Stimulated activated CD8-positive, alpha-beta memory T cell treated with anti-CD3 and anti-CD28 coated beads, Interleukin-7, amount 100 ng/mL, for 48 hours (primary cell): ENCODE results near the gene TFB1M.
"Not testable (repeated sequence)": the region's sequence is repeated elsewhere in the genome, so short reads cannot be mapped to it uniquely, and the experiment has no call there.

Experiments used
- DNase-seq, 2 donors: peaks; one replicate each; pipeline ENCODE4 v3.0.0-alpha.2; 2020; ENCODE audit warnings: low read depth in 1 of 2; ENCODE audit errors: extremely low read depth in 1 of 2

The TFB1M gene

GRCh38 chr6:155244434-155244833, 69.8 kb downstream of the TFB1M start:
- DNase-seq, result no peak

DNA sequence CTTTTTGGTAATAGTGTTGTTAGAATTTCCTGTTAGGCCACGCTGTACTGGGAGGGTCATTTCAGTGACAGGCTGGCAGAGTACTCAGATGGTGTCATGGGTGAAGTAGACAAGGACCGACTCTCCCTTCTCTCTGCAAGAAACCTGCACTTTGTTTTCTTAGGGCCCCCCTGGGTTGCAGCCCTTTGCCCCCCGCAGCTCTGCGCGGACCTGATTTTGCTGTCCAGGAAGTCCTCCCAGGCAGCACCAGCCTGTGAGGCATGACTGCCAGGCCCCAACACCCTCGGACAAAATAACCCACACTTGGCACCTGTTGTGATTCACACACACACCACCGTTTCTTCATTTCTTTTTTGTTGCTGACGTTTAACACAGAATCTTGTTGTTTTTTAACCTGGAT, 72.3 kb downstream of the TFB1M start:
- no peak for DNase-seq

DNA sequence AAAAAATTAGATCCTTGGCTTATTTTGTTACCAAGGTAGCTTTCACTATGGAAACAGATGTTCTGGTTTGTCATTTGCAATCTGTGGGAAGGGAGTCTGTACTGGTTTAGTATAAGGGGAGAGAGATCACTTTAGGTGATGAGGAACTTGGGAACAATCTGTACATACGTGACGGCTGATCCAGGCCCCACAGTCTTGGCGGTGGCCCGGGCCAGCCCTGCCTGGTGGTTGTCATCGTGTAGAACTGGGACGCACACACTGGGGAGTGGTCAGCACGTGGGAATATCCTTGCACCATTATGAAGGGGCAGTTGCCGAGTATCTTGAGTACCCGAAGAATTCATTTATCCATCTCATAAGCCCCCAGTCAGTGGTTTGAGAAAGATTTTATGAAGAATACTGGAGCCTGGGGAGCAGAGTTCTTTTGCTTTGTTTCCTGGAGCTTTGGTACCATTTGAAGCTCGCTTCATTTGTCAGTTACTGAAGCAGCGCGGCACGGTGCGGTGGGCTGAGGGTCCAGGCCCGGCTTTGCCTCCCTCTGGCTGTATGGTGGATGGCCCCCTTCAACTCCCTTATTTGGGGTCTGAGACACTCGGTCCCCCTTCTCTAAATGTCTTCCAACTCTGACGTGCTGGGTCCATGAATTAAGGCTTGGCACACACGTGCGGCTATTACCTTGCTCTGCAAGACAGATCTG, 73.2 kb downstream of the TFB1M start:
- DNase-seq, result no peak

- DNase-seq, result no peak
These were observed 76.7 kb downstream of the TFB1M start for GRCh38 chr6:155237613-155238012.

- DNase-seq, result no peak
These were observed 79.2 kb downstream of the TFB1M start for GRCh38 chr6:155235087-155235486.

- DNase-seq, result no peak
These were observed 79.6 kb downstream of the TFB1M start for GRCh38 chr6:155234687-155235086.

DNA sequence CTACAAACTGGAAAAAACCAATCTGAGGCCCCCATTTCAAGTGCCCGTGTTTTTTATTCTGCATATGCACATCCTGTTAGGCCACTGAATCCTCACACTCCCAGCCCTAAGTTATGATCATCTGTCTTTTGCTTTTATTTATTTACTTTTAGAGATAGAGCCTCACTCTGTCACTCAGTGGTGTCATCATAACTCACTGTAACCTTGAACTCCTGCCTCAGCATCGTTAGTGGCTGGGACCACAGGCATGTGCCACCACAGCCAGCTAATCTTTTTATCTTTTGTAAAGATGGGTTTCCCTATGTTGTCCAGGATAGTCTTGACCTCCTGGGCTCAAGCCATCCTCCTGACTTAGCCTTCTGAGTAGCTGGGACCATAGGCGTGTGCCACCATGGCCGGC, 80.1 kb downstream of the TFB1M start:
- no peak for DNase-seq

DNA sequence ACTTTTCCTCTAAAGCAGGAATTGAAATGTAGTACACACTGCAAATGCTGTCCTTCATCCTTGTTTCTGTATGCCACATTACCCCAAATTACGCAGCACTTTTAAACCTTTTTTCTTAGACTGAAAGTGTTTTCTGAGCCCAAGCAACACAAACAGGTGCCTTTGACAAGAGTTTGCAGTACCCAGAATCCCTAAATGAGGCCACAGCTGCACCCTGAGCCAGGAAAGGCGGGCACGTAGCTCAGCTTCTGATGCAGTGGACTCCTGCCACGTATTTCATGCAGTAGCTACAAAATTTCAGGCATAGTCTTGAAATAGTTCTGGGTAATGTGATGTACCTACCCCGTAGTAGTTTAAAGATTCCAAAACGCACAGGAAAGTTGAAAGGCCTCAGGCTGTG, 81.4 kb downstream of the TFB1M start:
- no peak for DNase-seq

- not testable (repeated sequence) for DNase-seq
These were observed 83.3 kb downstream of the TFB1M start for GRCh38 chr6:155230975-155231374.

GRCh38 chr6:155228546-155229166, 85.6 kb downstream of the TFB1M start:
- no peak for DNase-seq

- no peak for DNase-seq
These were observed 87.2 kb downstream of the TFB1M start for GRCh38 chr6:155227046-155227445.

- no peak for DNase-seq
These were observed 89.7 kb downstream of the TFB1M start for GRCh38 chr6:155224618-155225017.

DNA sequence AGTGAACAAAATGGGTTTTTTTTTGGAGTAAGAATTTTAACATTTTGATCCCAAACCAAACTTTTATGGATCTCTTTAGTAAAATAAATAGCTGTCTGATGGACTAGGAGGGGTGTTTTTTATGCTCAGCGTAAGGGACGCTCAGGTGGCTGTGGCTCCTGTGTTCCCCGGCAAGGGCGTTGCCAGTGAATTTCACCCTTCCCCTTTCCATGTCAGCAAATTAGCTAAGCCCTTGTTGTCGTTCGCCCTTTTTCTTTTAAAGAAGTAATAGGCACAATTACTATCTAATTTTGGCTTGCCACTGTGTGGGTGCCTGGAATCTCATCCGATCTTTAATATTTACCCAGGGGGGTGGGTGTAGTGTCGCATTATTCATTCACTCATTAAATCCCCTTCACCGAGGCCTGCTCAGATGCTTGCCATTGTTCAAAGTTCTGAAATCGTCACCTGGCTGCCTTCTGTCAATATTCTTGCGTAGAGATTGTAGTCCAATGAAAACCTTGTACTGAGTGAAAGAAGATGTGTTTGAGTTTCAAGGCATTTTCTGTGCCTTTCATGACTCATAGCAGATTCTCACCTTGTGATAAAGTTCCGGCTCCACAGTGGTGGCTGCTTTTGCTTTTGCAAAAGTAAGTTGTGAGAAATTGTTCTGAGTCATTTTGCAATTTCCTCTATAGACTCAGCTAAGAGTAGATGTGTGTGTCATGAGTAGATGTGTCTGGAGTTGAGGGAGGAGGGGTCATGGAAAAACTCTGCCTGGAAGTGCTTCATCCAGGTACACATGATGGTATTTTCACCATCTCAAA, 90.4 kb downstream of the TFB1M start:
- DNase-seq, result peak; percentile 11 to 53

DNA sequence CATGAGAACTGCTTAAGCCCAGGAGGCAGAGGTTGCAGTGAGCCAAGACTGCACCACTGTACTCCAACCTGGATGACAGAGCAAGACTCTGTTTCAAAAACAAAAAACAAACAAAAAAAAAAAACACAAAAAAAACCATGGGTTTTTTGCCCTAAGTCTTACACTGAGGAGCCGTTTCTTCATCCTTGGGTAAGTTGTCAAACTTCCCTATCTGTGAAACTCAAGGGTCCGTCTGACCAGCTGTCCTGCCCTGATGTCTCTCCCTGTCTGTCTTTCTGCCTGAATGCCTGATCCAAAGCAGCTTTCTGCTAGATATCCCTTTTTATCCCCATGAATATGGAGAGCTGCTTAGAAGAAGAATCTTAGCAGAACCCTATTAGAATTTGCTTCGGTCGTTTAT, 91.8 kb downstream of the TFB1M start:
- DNase-seq, result no peak

GRCh38 chr6:155221086-155221485, 93.2 kb downstream of the TFB1M start:
- DNase-seq, result no peak

DNA sequence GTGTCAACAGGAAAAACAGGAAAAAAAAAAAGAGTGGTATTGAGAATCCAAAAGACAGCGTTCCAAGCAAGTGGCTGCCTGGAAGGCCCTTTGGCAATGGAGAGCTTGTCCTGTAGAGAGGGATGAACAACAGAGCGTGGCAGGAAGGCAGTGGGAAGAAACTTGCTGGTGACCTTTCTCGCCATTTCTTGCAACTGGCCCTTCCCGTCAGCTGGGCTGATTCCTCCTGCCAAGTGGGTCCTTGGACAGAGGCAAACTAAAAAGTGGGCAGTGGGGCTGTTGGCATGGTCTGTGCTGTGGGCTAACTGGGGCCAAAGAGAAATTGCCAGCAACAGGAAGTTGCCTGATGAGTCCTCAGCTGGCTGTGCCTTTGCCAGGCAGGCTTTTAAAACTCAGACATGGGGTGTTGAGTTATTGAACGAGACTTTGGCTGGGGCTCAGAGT, 94.4 kb downstream of the TFB1M start:
- no peak for DNase-seq

- DNase-seq, result no peak
These were observed 95.0 kb downstream of the TFB1M start for GRCh38 chr6:155219299-155219698.

- not testable (repeated sequence) for DNase-seq
These were observed 95.6 kb downstream of the TFB1M start for GRCh38 chr6:155218711-155219110.

DNA sequence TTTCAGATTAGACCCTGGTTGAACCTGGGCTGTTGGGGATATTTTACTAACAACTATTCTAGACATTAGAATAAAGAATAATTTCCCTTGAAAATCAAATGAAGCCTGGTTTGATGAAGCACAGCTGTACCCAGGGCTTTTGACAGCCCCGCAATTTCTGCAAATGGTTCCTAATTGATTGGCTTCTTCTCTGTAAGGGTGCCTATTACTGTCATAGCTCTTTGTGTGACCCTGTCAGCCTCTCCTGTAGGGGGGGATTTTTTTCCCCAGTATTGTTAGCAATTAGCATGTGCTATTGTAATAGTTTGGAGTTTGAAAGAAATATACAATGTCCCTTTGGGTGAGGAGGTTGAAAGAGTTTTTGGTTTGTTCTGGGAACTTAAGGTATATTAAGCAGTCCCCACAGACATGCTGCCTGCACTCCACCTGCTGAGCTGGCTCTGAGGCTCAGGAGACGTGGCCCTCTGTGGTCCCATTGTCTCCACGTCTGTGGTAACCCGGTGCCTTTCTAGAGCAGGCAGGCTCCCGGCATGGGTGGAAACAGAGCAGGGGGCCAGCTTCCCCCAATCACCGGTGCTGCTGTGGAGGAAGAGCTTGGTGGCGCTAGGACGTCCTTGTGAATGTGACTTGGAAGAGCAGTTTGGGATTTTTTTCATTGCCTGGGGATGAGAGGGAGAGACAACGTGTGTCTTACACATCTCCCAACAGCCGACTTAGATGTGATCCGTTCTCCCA, 97.8 kb downstream of the TFB1M start:
- no peak for DNase-seq

DNA sequence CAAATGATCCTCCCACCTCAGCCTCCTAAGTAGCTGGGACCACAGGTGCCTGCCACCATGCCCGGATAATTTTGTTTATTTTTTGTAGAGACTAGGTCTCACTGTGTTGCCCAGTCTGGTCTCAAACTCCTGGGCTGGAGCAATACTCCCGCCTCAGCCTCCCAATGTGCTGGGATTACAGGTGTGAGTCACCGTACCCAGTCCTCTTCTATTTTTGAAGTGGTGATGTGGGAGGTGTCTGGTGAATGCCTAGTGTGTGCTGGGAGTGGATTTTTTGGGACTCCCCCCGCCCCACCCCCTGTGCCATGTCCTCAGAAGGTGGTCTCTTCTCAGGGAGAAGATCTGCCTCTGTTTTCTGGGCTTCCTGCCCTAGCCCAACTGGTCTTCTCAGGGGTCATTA, 98.4 kb downstream of the TFB1M start:
- no peak for DNase-seq
